GM12878 (cell line): ENCODE measurements around the gene WFS1. TPM values are rescaled to one million over a fixed set of nuclear protein-coding genes. Genes with fewer than 3 reads are reported as not detected.

Experiments
- ATAC-seq: fragments of 200-7000 bp; cut with Tn5 transposase; 3 replicates; pipeline ENCODE4 v1.9.1; 2020; ENCODE audit warnings: mild to moderate bottlenecking, moderate library complexity
- BruUV-seq: library from RNA; stranded (reverse); fragments of 400-500 nt; replicated peaks from 2 replicates; lab custom pipeline; 2021; lab: Mats Ljungman, UMichigan
- CTCF ChIA-PET: fragments of 300-600 bp; sonication (Branson Sonifier 250); formaldehyde crosslinking; extraction: SDS; loops from one replicate; lab custom pipeline; 2021; ENCODE audit warnings: inconsistent platforms; lab: Yijun Ruan, JAX
- POLR2A ChIA-PET: fragments of 350-600 bp; formaldehyde crosslinking; extraction: SDS; loops from one replicate; lab custom pipeline; 2021; ENCODE audit warnings: inconsistent platforms; lab: Charles Lee
- RAD21 ChIA-PET: fragments of 300-600 bp; sonication (Branson Sonifier 250); formaldehyde crosslinking; loops from one replicate; lab custom pipeline; 2023; ENCODE audit warnings: antibody characterized with exemption; ENCODE audit not compliant: unreplicated experiment; lab: Charles Lee
- SMC1A ChIA-PET: fragments of 300-600 bp; sonication (Branson Sonifier 250); formaldehyde crosslinking; loops from one replicate; lab custom pipeline; 2023; ENCODE audit not compliant: unreplicated experiment, uncharacterized antibody; lab: Charles Lee
- DNase-seq: peaks from one replicate; pipeline ENCODE4 v3.0.0-alpha.2; 2011; ENCODE audit warnings: low read depth, low spot score
- FAIRE-seq: peaks from 3 replicates; lab custom pipeline; 2011; peaks lifted over from hg19 to GRCh38; lab: Jason Lieb, UNC
- H2AFZ ChIP-seq: 2 replicates; pipeline ENCODE4 v1.6.0; 2011; ENCODE audit warnings: low read depth, low read length, control low read depth; ENCODE audit not compliant: control insufficient read depth
- H3K27ac ChIP-seq: 2 replicates; pipeline ENCODE4 v1.5.1; 2011; ENCODE audit warnings: control low read depth; ENCODE audit not compliant: control insufficient read depth, insufficient read depth
- H3K27me3 ChIP-seq, 2 experiments: replicated peaks in 1 of 2; 2 replicates each; pipeline versions ENCODE4 v1.6.0 to v1.6.1; 2011; ENCODE audit warnings: low read length in 1 of 2; ENCODE audit not compliant: control insufficient read depth in 2 of 2, insufficient read depth in 2 of 2
- H3K36me3 ChIP-seq, 2 experiments: 2 replicates each; pipeline ENCODE4 v1.5.1; 2011; ENCODE audit warnings: low read length in 1 of 2; ENCODE audit not compliant: control insufficient read depth in 2 of 2, insufficient read depth in 2 of 2
- H3K4me1 ChIP-seq: 2 replicates; pipeline ENCODE4 v1.6.1; 2011; ENCODE audit warnings: mild to moderate bottlenecking, low read length, moderate library complexity, mixed read lengths; ENCODE audit not compliant: control insufficient read depth, insufficient read depth
- H3K4me2 ChIP-seq: 2 replicates; pipeline ENCODE4 v1.6.0; 2011; ENCODE audit warnings: control low read depth; ENCODE audit not compliant: control insufficient read depth, insufficient read depth
- H3K4me3 ChIP-seq: fragments of 200-600 bp; sonication (generic); 2 replicates; pipeline ENCODE4 v1.5.1; 2016
- H3K79me2 ChIP-seq: 2 replicates; pipeline ENCODE4 v1.6.0; 2011; ENCODE audit warnings: low read length; ENCODE audit not compliant: control insufficient read depth, insufficient read depth
- H3K9ac ChIP-seq: 2 replicates; pipeline ENCODE4 v1.8.0; 2011; ENCODE audit warnings: low read length, control low read depth, mixed read lengths; ENCODE audit not compliant: control insufficient read depth, insufficient read depth
- H3K9me3 ChIP-seq: replicated peaks from 3 replicates; pipeline ENCODE4 v1.5.1; 2011; ENCODE audit warnings: mild to moderate bottlenecking, low read length; ENCODE audit not compliant: control insufficient read depth, insufficient read depth
- H4K20me1 ChIP-seq: 2 replicates; pipeline ENCODE4 v1.6.0; 2011; ENCODE audit not compliant: control insufficient read depth, insufficient read depth
- CREB1 ChIP-seq: IDR thresholded peaks from 2 replicates; pipeline ENCODE4 v1.6.1; 2012; ENCODE audit warnings: low read depth, mild to moderate bottlenecking, inconsistent platforms
- EED ChIP-seq: sonication (generic); IDR thresholded peaks from 2 replicates; pipeline ENCODE4 v1.6.1; 2016; ENCODE audit warnings: antibody characterized with exemption, low read depth
- FOS ChIP-seq: IDR thresholded peaks from 3 replicates; pipeline ENCODE4 v1.6.1; 2011; ENCODE audit warnings: borderline replicate concordance; ENCODE audit not compliant: insufficient read length; ENCODE audit errors: extremely low read depth
- HDGF ChIP-seq: fragments of 450-650 bp; IDR thresholded peaks from 2 replicates; pipeline ENCODE4 v1.6.1; 2016; ENCODE audit warnings: antibody characterized with exemption
- IRF4 ChIP-seq: IDR thresholded peaks from 2 replicates; pipeline ENCODE4 v1.6.1; 2011; ENCODE audit warnings: low read depth, low read length
- PAX5 ChIP-seq: IDR thresholded peaks from 2 replicates; pipeline ENCODE4 v1.6.1; 2011; ENCODE audit warnings: low read depth, low read length, borderline replicate concordance
- RELA ChIP-seq: fragments of 450-650 bp; IDR thresholded peaks from 2 replicates; pipeline ENCODE4 v1.8.0; 2014; ENCODE audit warnings: borderline replicate concordance; ENCODE audit not compliant: partially characterized antibody
- SMC3 ChIP-seq: IDR thresholded peaks from 2 replicates; pipeline ENCODE4 v1.6.1; 2011; ENCODE audit warnings: low read length, improper control_type of control experiment, borderline replicate concordance
- STAT1 ChIP-seq: fragments of 450-650 bp; conservative IDR thresholded peaks from 2 replicates; pipeline ENCODE4 v1.6.1; 2014; ENCODE audit warnings: antibody characterized with exemption, mild to moderate bottlenecking
- STAT3 ChIP-seq: IDR thresholded peaks from 2 replicates; pipeline ENCODE4 v1.6.1; 2011; ENCODE audit warnings: low read depth, low read length, improper control_type of control experiment
- ZNF207 ChIP-seq: fragments of 450-650 bp; IDR thresholded peaks from 2 replicates; pipeline ENCODE4 v1.6.1; 2014; ENCODE audit warnings: antibody characterized with exemption, mild to moderate bottlenecking, borderline replicate concordance
- WGBS: methylation state at CpG from one replicate; pipeline ENCODE4 v1.1.6; 2016; ENCODE audit warnings: low lambda C conversion rate; ENCODE audit not compliant: insufficient replicate concordance, insufficient coverage; ENCODE audit errors: missing lambda C conversion rate; 5-methylcytosine and 5-hydroxymethylcytosine counted together
- in situ Hi-C: fragments of 300-500 bp; cut with MboI; formaldehyde crosslinking; loops from 9 replicates; pipeline ENCODE4 v1.14.3; 2018; ENCODE audit warnings: mixed read lengths
- intact Hi-C: fragments of 100-400 bp; cut with micrococcal nuclease; formaldehyde crosslinking; loops from one replicate; pipeline ENCODE4 v1.14.2; 2022; ENCODE audit not compliant: unreplicated experiment
- polyA plus RNA-seq, 11 experiments: library from polyadenylated mRNA; depleted of rRNA in 4 of 11; unstranded in 6 of 11; stranded (reverse) in 5 of 11; fragments of >200 nt; fragmentation: Nextera tagmentation in 4 of 11; fragmentation: Illumina TruSeq in 1 of 11; extraction: Ambion mirVana in 4 of 11; extraction: Trizol in 1 of 11; gene quantifications; 1 replicate in 1 of 11; 2 replicates in 10 of 11; pipeline versions ENCODE4 v1.2.1 to v1.2.3, GENCODE V29; 2011 to 2016; ENCODE audit warnings: inconsistent platforms in 2 of 11, missing spikeins in 2 of 11, low read depth in 1 of 11
- total RNA-seq, 4 experiments: library from RNA; depleted of rRNA in 3 of 4; stranded (reverse); fragments of >200 nt in 3 of 4; fragmentation: Illumina TruSeq in 1 of 4; extraction: Trizol in 1 of 4; gene quantifications; 2 replicates each; pipeline versions ENCODE4 v1.2.1 to v1.2.3, GENCODE V29; 2013 to 2021
- TF ChIP-seq, protein P1 (sequence below): fragments of 150-350 bp; IDR thresholded peaks from 2 replicates; pipeline ENCODE4 v1.6.1; 2014; ENCODE audit warnings: mild to moderate bottlenecking, low read depth, low read length
- TF ChIP-seq, protein P2 (sequence below): IDR thresholded peaks from 2 replicates; pipeline ENCODE4 v1.6.1; 2011; ENCODE audit warnings: low read depth, low read length, improper control_type of control experiment, borderline replicate concordance
- TF ChIP-seq, protein P3 (sequence below): fragments of 450-650 bp; formaldehyde crosslinking; IDR thresholded peaks from 2 replicates; pipeline ENCODE4 v1.4.0; 2022; ENCODE audit warnings: mild to moderate bottlenecking, moderate library complexity
- TF ChIP-seq, protein P4 (sequence below): fragments of 450-650 bp; IDR thresholded peaks from 2 replicates; pipeline ENCODE4 v1.6.1; 2017; ENCODE audit warnings: mild to moderate bottlenecking, moderate library complexity

WFS1 gene
- total and polyA plus RNA-seq, 10 of the 15 experiments (the other 5 are each of a cell fraction or from before 2014, with no cell fraction given) = 0.31 to 4.7 (median 2.0) TPM

DNA sequence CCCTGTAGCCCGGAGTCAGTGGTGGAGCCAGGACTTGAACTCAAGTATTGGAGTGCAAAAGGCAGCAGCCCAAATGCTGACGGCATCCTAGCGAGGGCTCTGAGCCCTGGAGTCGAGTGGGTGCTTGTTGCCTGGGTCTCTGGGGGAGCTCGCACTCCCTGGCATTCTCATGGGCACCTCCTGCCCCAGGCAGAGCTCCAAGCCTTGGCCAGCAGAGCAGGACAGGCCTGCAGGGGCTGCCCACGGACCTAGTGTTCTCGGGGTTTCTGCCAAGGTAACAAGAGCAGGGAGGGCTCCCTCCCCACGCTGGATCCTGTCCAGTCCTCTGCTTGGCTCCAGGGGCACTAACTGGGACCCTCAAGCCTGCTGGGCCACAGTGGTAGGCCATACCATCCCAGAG, 17.6 kb upstream of the WFS1 start:
- FAIRE-seq (no peak), DNase-seq (no peak), ATAC-seq (no peak)
- H3K9me3 ChIP-seq = no peaks in the 10 kb centered on the region
- BruUV-seq = no TSS peak
- H2AFZ ChIP-seq = no peak overlapping the region
- H3K27ac ChIP-seq = no peak overlapping the region
- H4K20me1 ChIP-seq = no peaks in the 10 kb centered on the region
- intact Hi-C loops (loop anchor here (5.0 kb wide), 2 partner anchors 255 to 295 kb away; no protein-coding TSS in a partner anchor), in situ Hi-C loops (loop anchor here (5.0 kb wide), 2 partner anchors 75 to 295 kb away; no protein-coding TSS in a partner anchor)
- ChIA-PET RAD21 (interaction anchor here (1.1 to 11.6 kb wide), 5 partner anchors 11 to 118 kb away, joined by 3 to 222 read pairs (median 8); no protein-coding TSS in a partner anchor), POLR2A (no interaction called here), SMC1A (interaction anchor here (3.3 to 7.8 kb wide), 5 partner anchors 12 to 79 kb away, joined by 15 to 137 read pairs (median 78); partner anchors contain the start of gene JAKMIP1), CTCF (interaction anchor here (2.2 to 8.9 kb wide), 7 partner anchors 12 to 253 kb away, joined by 7 to 469 read pairs (median 80); partner anchors contain the start of genes JAKMIP1 and WFS1)
- H3K27me3 ChIP-seq = peaks cover 0 to 3% of the 10 kb centered on the region in 2 experiments; a peak in 2 of 4 replicates
- no peak overlapping the region for H3K9ac ChIP-seq
- H3K4me2 ChIP-seq = no peak overlapping the region
- H3K79me2 ChIP-seq = no peaks in the 10 kb centered on the region
- no peaks in the 10 kb centered on the region for H3K4me1 ChIP-seq
- H3K4me3 ChIP-seq = no peak overlapping the region
- no peaks in the 10 kb centered on the region for H3K36me3 ChIP-seq
- 8% methylated on average over 8 of the region's 8 CpGs for WGBS
- TF ChIP-seq, protein P1, sequence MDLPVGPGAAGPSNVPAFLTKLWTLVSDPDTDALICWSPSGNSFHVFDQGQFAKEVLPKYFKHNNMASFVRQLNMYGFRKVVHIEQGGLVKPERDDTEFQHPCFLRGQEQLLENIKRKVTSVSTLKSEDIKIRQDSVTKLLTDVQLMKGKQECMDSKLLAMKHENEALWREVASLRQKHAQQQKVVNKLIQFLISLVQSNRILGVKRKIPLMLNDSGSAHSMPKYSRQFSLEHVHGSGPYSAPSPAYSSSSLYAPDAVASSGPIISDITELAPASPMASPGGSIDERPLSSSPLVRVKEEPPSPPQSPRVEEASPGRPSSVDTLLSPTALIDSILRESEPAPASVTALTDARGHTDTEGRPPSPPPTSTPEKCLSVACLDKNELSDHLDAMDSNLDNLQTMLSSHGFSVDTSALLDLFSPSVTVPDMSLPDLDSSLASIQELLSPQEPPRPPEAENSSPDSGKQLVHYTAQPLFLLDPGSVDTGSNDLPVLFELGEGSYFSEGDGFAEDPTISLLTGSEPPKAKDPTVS = no peak
- TF ChIP-seq SMC3 (no peak), HDGF (no peak), ZNF207 (no peak), CREB1 (no peak), STAT1 (no peak), IRF4 (no peak), PAX5 (no peak), FOS (no peak), EED (no peak), RELA (no peak), STAT3 (no peak)
- TF ChIP-seq, protein P2, sequence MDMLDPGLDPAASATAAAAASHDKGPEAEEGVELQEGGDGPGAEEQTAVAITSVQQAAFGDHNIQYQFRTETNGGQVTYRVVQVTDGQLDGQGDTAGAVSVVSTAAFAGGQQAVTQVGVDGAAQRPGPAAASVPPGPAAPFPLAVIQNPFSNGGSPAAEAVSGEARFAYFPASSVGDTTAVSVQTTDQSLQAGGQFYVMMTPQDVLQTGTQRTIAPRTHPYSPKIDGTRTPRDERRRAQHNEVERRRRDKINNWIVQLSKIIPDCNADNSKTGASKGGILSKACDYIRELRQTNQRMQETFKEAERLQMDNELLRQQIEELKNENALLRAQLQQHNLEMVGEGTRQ = no peak
- TF ChIP-seq, protein P3, sequence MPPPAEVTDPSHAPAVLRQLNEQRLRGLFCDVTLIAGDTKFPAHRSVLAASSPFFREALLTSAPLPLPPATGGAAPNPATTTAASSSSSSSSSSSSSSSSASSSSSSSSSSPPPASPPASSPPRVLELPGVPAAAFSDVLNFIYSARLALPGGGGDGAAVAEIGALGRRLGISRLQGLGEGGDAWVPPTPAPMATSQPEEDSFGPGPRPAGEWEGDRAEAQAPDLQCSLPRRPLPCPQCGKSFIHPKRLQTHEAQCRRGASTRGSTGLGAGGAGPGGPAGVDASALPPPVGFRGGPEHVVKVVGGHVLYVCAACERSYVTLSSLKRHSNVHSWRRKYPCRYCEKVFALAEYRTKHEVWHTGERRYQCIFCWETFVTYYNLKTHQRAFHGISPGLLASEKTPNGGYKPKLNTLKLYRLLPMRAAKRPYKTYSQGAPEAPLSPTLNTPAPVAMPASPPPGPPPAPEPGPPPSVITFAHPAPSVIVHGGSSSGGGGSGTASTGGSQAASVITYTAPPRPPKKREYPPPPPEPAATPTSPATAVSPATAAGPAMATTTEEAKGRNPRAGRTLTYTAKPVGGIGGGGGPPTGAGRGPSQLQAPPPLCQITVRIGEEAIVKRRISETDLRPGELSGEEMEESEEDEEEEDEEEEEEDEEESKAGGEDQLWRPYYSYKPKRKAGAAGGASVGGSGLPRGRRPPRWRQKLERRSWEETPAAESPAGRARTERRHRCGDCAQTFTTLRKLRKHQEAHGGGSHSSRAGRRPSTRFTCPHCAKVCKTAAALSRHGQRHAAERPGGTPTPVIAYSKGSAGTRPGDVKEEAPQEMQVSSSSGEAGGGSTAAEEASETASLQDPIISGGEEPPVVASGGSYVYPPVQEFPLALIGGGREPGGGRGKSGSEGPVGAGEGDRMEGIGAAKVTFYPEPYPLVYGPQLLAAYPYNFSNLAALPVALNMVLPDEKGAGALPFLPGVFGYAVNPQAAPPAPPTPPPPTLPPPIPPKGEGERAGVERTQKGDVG = no peak
- TF ChIP-seq, protein P4, sequence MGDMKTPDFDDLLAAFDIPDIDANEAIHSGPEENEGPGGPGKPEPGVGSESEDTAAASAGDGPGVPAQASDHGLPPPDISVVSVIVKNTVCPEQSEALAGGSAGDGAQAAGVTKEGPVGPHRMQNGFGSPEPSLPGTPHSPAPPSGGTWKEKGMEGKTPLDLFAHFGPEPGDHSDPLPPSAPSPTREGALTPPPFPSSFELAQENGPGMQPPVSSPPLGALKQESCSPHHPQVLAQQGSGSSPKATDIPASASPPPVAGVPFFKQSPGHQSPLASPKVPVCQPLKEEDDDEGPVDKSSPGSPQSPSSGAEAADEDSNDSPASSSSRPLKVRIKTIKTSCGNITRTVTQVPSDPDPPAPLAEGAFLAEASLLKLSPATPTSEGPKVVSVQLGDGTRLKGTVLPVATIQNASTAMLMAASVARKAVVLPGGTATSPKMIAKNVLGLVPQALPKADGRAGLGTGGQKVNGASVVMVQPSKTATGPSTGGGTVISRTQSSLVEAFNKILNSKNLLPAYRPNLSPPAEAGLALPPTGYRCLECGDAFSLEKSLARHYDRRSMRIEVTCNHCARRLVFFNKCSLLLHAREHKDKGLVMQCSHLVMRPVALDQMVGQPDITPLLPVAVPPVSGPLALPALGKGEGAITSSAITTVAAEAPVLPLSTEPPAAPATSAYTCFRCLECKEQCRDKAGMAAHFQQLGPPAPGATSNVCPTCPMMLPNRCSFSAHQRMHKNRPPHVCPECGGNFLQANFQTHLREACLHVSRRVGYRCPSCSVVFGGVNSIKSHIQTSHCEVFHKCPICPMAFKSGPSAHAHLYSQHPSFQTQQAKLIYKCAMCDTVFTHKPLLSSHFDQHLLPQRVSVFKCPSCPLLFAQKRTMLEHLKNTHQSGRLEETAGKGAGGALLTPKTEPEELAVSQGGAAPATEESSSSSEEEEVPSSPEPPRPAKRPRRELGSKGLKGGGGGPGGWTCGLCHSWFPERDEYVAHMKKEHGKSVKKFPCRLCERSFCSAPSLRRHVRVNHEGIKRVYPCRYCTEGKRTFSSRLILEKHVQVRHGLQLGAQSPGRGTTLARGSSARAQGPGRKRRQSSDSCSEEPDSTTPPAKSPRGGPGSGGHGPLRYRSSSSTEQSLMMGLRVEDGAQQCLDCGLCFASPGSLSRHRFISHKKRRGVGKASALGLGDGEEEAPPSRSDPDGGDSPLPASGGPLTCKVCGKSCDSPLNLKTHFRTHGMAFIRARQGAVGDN = no peak
